Thymus (tissue), 11 donors: ENCODE data around the gene ADRA1B. TPM values are rescaled to one million over a fixed set of nuclear protein-coding genes. Genes with fewer than 3 reads are reported as not detected.
"Not testable (repeated sequence)": the region's sequence is repeated elsewhere in the genome, so short reads cannot be mapped to it uniquely, and the experiment has no call there.

Source experiments
- DNase-seq, 9 donors: peaks; one replicate each; pipeline ENCODE4 v3.0.0-alpha.2; 2013; ENCODE audit warnings: low spot score in 9 of 9, low read depth in 6 of 9, missing footprints in 1 of 9
- H3K27ac ChIP-seq, 2 donors: one replicate each; pipeline ENCODE4 v1.5.1; 2013; ENCODE audit warnings: control low read depth in 1 of 2, low read depth in 1 of 2, low read length in 1 of 2, mild to moderate bottlenecking in 1 of 2, moderate library complexity in 1 of 2
- H3K27me3 ChIP-seq, 2 donors: one replicate each; pipeline ENCODE4 v1.5.1; 2013; ENCODE audit warnings: low read length in 1 of 2; ENCODE audit not compliant: control insufficient read depth in 2 of 2, insufficient read depth in 1 of 2
- H3K36me3 ChIP-seq, 2 donors: one replicate each; pipeline ENCODE4 v1.5.1; 2013; ENCODE audit warnings: low read length in 1 of 2, mild to moderate bottlenecking in 1 of 2, moderate library complexity in 1 of 2; ENCODE audit not compliant: control insufficient read depth in 2 of 2, insufficient read depth in 2 of 2
- H3K4me1 ChIP-seq, 2 donors: one replicate each; pipeline ENCODE4 v1.5.1; 2013; ENCODE audit warnings: low read length in 2 of 2; ENCODE audit not compliant: control insufficient read depth in 2 of 2, insufficient read depth in 2 of 2
- H3K4me3 ChIP-seq, 2 donors: one replicate each; pipeline ENCODE4 v1.5.1; 2013; ENCODE audit warnings: low read length in 2 of 2, control low read depth in 1 of 2, mild to moderate bottlenecking in 1 of 2
- H3K9me3 ChIP-seq, 2 donors: one replicate each; pipeline ENCODE4 v1.5.1; 2013; ENCODE audit warnings: low read length in 1 of 2, mild to moderate bottlenecking in 1 of 2; ENCODE audit not compliant: control insufficient read depth in 2 of 2, insufficient read depth in 1 of 2
- WGBS: extraction: QIAGEN DNeasy Blood & Tissue Kit; methylation state at CpG from one replicate; pipeline ENCODE4 v1.1.7; 2013; 5-methylcytosine and 5-hydroxymethylcytosine counted together
- polyA plus RNA-seq: library from polyadenylated mRNA; stranded (reverse); fragments of 200-250 nt; gene quantifications from one replicate; pipeline ENCODE4 v1.2.3, GENCODE V29; 2013
- total RNA-seq: library from RNA; stranded (reverse); fragments of 120-200 nt; gene quantifications from one replicate; pipeline ENCODE4 v1.2.4, GENCODE V29; 2013
- donor health status: healthy.

Gene ADRA1B
- total and polyA plus RNA-seq, 2 donors: 0.09 to 0.18 TPM

DNA sequence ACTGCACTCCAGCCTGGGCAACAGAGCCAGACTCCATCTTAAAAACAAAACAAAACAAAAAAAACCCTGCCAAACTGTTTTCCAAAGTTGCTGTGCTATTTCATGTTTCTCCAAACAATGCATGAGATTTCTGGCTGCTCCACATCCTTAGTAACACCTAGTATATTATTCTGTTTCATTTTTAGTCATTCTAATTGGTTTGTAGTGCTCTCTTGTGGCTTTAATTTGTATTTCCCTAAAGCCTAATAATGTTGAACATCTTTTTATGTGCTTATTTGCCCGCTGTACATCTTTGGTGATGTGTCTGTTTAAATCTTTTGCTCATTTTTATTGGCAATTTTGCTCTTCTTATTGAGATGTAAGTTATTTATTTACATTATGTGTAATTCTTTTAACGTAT is 74.2 kb downstream of the ADRA1B start:
- no peak for DNase-seq
- Histone ChIP-seq H3K36me3 (no peaks in the 10 kb centered on the region), H3K27ac (no peak overlapping the region), H3K27me3 (peaks cover 5 to 39% of the 10 kb centered on the region in 2 donors), H3K9me3 (peaks cover 2 to 12% of the 10 kb centered on the region in 2 donors), H3K4me3 (no peak overlapping the region), H3K4me1 (peaks cover 6% of the 10 kb centered on the region in 2 donors)
- WGBS: 97% methylated on average over 2 of the region's 2 CpGs

DNA sequence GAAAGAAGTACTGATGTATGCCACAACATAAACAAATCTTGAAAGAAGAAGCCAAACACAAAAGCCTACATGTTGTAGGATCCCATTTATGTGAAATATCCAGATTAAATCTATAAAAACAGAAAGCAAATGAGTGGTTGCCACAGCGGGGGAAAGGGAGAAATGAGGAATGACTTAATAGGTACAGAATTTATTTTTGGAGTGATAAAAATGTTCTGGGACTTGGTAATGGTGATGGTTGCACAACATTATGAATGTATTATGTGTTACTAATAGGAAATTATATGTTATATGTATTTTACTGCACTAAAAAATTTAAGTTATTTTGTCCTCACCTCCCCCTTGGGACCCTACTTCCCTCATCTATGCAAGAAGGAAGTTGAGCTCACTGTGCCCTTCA is 76.3 kb downstream of the ADRA1B start:
- DNase-seq: no peak
- H3K27me3 ChIP-seq: peaks cover 0 to 18% of the 10 kb centered on the region in 2 donors
- no peak overlapping the region for H3K27ac ChIP-seq
- H3K36me3 ChIP-seq: no peaks in the 10 kb centered on the region
- no peak overlapping the region for H3K4me3 ChIP-seq
- H3K9me3 ChIP-seq: peaks cover 2 to 8% of the 10 kb centered on the region in 2 donors
- WGBS: 100% methylated on average over 1 of the region's 1 CpG
- H3K4me1 ChIP-seq: no peaks in the 10 kb centered on the region

- H3K9me3 ChIP-seq: peaks cover 2 to 8% of the 10 kb centered on the region in 2 donors
- no peak for DNase-seq
- H3K27ac ChIP-seq: no peak overlapping the region
- no peaks in the 10 kb centered on the region for H3K36me3 ChIP-seq
- 96% methylated on average over 2 of the region's 2 CpGs for WGBS
- H3K27me3 ChIP-seq: peaks cover 0 to 14% of the 10 kb centered on the region in 2 donors
- no peak overlapping the region for H3K4me3 ChIP-seq
- no peaks in the 10 kb centered on the region for H3K4me1 ChIP-seq
Measured at GRCh38 chr5:159993194-159993593, 76.9 kb downstream of the ADRA1B start.

DNA sequence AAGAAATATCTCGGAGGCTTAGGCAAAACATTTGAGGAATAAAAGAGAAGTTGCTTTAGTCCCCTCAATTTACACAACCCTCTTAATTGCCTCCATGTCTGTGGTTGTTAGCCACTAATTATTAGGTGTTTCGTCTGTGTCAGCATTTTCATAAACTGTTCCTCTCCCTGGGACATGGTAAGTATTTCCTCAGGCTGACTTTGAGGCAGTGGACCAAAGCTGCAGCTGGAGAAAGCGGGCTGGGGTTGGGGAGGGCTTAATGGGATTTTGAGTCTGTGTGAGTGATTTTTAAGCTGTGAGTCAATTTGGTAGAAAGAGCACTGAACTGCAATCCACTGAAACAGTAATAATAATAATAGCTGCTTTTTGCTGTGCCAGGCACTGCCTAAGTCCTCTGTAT is 79.6 kb downstream of the ADRA1B start:
- H3K27me3 ChIP-seq: peaks cover 0 to 12% of the 10 kb centered on the region in 2 donors
- 93% methylated on average over 3 of the region's 3 CpGs for WGBS
- no peak for DNase-seq

GRCh38 chr5:160001457-160001856 is 85.2 kb downstream of the ADRA1B start:
- Histone ChIP-seq H3K9me3 (no peaks in the 10 kb centered on the region), H3K4me1 (no peaks in the 10 kb centered on the region), H3K27ac (no peak overlapping the region), H3K27me3 (peaks cover 0 to 12% of the 10 kb centered on the region in 2 donors), H3K36me3 (no peaks in the 10 kb centered on the region), H3K4me3 (no peak overlapping the region)
- no peak for DNase-seq
- 41% methylated on average over 3 of the region's 3 CpGs for WGBS

More for the DNA sequence above, 79.6 kb downstream of the ADRA1B start:
- Histone ChIP-seq H3K4me1 (no peaks in the 10 kb centered on the region), H3K36me3 (no peaks in the 10 kb centered on the region), H3K4me3 (no peak overlapping the region), H3K27ac (no peak overlapping the region), H3K9me3 (peaks cover 2 to 8% of the 10 kb centered on the region in 2 donors)

DNA sequence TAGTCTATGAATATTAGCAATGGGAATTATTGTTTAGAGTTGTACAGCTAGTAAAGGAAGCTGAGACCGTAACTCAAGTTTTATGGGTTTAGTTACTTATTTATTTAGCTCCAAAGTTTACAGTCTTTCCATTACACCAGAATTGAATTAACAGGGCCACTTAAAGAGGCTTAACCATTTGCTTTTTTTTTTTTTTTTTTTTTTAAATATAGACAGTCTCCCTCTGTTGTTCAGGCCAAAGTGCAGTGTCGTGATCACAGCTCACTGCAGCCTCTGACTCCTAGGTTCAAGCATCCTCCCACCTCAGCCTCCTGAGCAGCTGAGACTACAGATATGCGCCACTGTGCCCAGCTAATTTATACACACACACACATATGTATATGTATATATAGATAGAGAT is 91.2 kb downstream of the ADRA1B start:
- WGBS: 98% methylated on average over 3 of the region's 3 CpGs
- Histone ChIP-seq H3K36me3 (peaks cover 0 to 4% of the 10 kb centered on the region in 2 donors), H3K27ac (no peak overlapping the region), H3K9me3 (no peaks in the 10 kb centered on the region), H3K4me3 (no peak overlapping the region), H3K27me3 (no peaks in the 10 kb centered on the region), H3K4me1 (peaks cover 13 to 14% of the 10 kb centered on the region in 2 donors)
- no peak for DNase-seq

DNA sequence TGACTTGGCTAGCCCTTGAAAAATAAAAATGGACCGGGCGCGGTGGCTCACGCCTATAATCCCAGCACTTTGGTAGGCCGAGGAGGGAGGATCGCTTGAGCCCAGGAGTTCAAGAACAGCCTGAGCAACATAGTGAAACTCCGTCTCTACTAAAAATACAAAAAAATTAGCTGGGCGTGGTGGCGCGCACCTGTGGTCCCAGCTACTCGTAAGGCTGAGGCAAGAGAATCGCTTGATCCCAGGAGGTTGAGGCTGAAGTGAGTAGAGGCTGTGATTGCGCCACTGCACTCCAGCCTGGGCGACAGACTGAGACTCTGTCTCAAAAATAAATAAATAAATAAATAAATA is 92.2 kb downstream of the ADRA1B start:
- not testable (repeated sequence) for H3K27ac ChIP-seq, DNase-seq, H3K9me3 ChIP-seq, H3K36me3 ChIP-seq, H3K27me3 ChIP-seq
- WGBS: 84% methylated on average over 14 of the region's 14 CpGs
- Histone ChIP-seq H3K4me1 (peaks cover 13 to 14% of the 10 kb centered on the region in 2 donors), H3K4me3 (peak overlapping the region; percentile 56 to 85)

- H3K4me3 ChIP-seq: peak within 1 kb of the TSS; percentile 56 to 85
- no peaks in the 10 kb centered on the region for H3K27me3 ChIP-seq
- H3K36me3 ChIP-seq: peaks cover 3 to 4% of the 10 kb centered on the region in 2 donors
- peaks cover 13 to 14% of the 10 kb centered on the region in 2 donors for H3K4me1 ChIP-seq
- DNase-seq: peak; percentile 93 to 100 (median 98)
- peak within 1 kb of the TSS; percentile 11 to 86 for H3K27ac ChIP-seq
- no peaks in the 10 kb centered on the region for H3K9me3 ChIP-seq
- under 1% methylated on average over 31 of the region's 31 CpGs for WGBS
Measured at GRCh38 chr5:160008877-160009590, 92.8 kb downstream of the ADRA1B start, which contains the start of gene TTC1. TTC1 (plus strand) TSS chr5:160009139; CDS start chr5:160010529, 1,390 bp downstream.

DNA sequence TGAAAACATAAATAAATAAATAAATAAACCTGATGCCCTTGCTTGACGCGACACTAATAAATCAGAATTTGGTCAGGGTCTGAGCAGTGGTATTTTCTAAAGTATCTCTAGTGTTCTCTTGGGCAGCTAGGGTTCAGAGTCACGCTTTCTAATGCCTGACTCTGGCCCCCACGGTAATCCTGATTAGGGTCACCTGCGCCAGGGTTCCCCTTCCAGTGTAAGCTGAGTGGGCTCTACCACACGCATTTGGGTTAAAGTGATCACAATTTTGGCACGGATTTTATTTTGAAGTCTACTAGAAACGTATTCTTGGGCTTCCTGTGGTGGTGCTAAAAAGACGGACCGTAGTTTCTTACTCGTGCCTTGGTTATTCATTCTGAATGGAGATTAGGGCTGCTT is 93.3 kb downstream of the ADRA1B start:
- peak in 1 of 9 donors; percentile 19 for DNase-seq
- peak overlapping the region in 1 of 2 donors; percentile 86 for H3K27ac ChIP-seq
- peaks cover 13 to 14% of the 10 kb centered on the region in 2 donors for H3K4me1 ChIP-seq
- peaks cover 3 to 4% of the 10 kb centered on the region in 2 donors for H3K36me3 ChIP-seq
- no peaks in the 10 kb centered on the region for H3K9me3 ChIP-seq
- 5% methylated on average over 11 of the region's 11 CpGs for WGBS
- H3K27me3 ChIP-seq: no peaks in the 10 kb centered on the region
- H3K4me3 ChIP-seq: peak overlapping the region; percentile 56 to 85
